NT2/D1 (cell line): ENCODE measurements around the gene GNG8.

Experiments used
- SUZ12 ChIP-seq: IDR thresholded peaks from 2 replicates; pipeline ENCODE4 v1.6.1; 2011; ENCODE audit not compliant: insufficient read length, insufficient read depth; ENCODE audit errors: extremely low read depth
- YY1 ChIP-seq: IDR thresholded peaks from 2 replicates; pipeline ENCODE4 v1.6.1; 2011; ENCODE audit not compliant: insufficient read length, insufficient read depth
- ZNF274 ChIP-seq: IDR thresholded peaks from 2 replicates; pipeline ENCODE4 v1.6.1; 2011; ENCODE audit warnings: mild to moderate bottlenecking, low read depth, low read length

GRCh38 chr19:46661735-46662592 is 26.0 kb upstream of the GNG8 start:
- TF ChIP-seq YY1 (no peak), ZNF274 (no peak), SUZ12 (no peak)
